Measurements from ENCODE around the gene SOCS1.
A peak's percentile ranks its signal among the peaks of the same experiment; 100 is the strongest.
"Not testable (repeated sequence)": the region's sequence is repeated elsewhere in the genome, so short reads cannot be mapped to it uniquely, and the experiment has no call there.

Gene SOCS1

DNA sequence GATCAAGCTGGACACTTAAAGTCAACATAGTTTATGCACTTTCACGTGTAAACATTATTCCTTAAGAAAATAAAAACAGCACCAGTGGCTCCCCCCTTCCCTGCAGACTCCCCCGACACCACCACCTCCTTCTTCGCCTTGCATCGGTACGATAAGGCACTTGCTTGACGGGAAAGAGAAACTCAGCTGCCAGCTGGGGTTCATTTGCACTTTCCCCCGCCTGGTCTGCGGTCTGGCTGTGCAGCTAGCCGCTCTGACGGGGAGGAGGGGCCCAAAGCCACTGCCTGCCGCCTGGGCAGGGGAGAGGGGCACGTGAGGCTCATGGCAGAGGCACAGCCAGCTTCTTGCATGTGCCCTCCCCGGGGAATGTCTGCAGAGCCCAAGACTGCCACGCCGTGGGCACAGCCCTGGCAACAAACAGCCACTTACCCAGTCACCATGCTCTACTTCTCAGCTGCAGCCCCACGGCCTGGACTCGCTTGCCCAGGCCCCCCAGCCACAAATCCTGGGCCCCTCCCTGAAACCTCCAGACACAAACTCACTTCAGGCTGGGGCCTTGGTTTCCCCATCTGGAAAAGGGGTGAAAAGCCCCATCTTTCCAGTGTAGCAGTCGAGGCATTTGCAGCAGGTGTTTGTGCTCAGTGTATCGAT, 41.6 kb upstream of the SOCS1 start:
- H3K36me3 ChIP-seq (ENCODE audit: control insufficient read depth in 5 of 5, insufficient read depth in 5 of 5, low read length in 5 of 5), result no peaks in the 10 kb centered on the region
- H3K9ac ChIP-seq (ENCODE audit: low read length in 5 of 5), result peak overlapping the region in 1 of 5 donors; percentile 53
- H3K9me3 ChIP-seq (ENCODE audit: control insufficient read depth in 5 of 5, low read length in 5 of 5), result no peaks in the 10 kb centered on the region
- peaks cover 2 to 23% (median 17%) of the 10 kb centered on the region in 5 donors for H3K4me1 ChIP-seq (ENCODE audit: control insufficient read depth in 5 of 5, insufficient read depth in 5 of 5, low read length in 5 of 5)
- H3K4me3 ChIP-seq (ENCODE audit: low read depth in 1 of 5, low read length in 5 of 5), result peak overlapping the region; percentile 32 to 56 (median 37)
- no peaks in the 10 kb centered on the region for H3K27me3 ChIP-seq (ENCODE audit: control insufficient read depth in 5 of 5, insufficient read depth in 4 of 5, low read length in 5 of 5)
- no peak overlapping the region for H3K27ac ChIP-seq (ENCODE audit: low read depth, low read length)

DNA sequence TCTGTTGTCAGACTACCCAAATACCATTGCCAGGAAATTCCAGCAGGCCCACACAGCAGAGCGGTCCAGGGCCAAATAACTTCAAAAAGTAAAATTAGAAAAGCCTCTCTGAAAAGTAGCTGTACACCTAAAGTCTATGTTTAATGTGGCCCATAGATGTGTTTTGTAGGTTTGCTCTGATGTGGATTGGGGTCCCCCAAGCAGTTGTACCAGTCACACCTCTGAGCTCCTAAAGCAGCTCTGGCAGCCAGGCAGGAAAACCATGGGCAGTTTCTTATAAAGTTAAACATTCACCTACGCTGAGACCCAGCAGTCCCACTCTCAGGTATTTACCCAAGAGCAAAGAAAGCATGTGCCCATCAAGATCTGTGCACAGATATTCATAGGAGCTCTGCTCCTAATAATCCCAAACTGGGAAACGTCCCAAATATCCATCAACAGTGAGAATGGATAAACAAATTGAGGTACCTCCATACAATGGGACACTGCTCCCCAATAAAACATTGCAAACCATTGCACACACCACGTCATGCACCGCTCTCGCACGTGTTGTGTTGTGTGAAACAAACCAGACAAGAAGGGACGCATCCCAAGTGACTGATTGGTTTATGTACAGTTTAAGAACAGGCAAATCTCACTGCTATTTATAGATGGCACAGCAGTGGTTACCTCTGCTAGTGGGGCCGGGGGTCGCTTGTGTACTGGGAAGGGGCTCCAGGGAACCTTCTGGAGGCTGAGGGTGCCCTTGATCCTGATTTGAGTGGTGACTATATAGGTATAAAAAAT, 40.9 kb upstream of the SOCS1 start:
- no peaks in the 10 kb centered on the region for H3K9me3 ChIP-seq (ENCODE audit: control insufficient read depth in 5 of 5, low read length in 5 of 5)
- H3K4me3 ChIP-seq (ENCODE audit: low read depth in 1 of 5, low read length in 5 of 5), result peak overlapping the region in 4 of 5 donors; percentile 32 to 56 (median 43)
- H3K9ac ChIP-seq (ENCODE audit: low read length in 5 of 5), result peak overlapping the region in 1 of 5 donors; percentile 53
- peaks cover 2 to 23% (median 17%) of the 10 kb centered on the region in 5 donors for H3K4me1 ChIP-seq (ENCODE audit: control insufficient read depth in 5 of 5, insufficient read depth in 5 of 5, low read length in 5 of 5)
- H3K27ac ChIP-seq (ENCODE audit: low read depth, low read length), result no peak overlapping the region
- no peaks in the 10 kb centered on the region for H3K27me3 ChIP-seq (ENCODE audit: control insufficient read depth in 5 of 5, insufficient read depth in 4 of 5, low read length in 5 of 5)
- no peaks in the 10 kb centered on the region for H3K36me3 ChIP-seq (ENCODE audit: control insufficient read depth in 5 of 5, insufficient read depth in 5 of 5, low read length in 5 of 5)

DNA sequence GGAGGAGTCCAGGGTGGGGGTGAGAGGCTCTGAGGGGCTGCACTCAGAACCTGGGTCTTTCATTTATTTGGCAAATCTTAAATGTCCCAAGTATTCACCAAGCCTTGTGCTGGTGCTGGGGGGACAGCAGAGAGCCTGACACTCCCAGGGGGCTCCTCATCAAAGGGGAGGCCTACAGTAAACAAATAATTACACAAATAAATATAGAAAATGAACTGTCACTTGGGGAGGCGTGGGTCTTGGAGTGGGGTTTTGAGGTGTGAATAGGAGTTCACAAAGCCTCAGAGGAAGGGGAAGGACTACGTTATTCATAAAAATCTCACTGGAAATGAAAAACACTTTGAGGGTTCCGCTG, 40.3 kb upstream of the SOCS1 start:
- no peaks in the 10 kb centered on the region for H3K9me3 ChIP-seq (ENCODE audit: control insufficient read depth in 5 of 5, low read length in 5 of 5)
- no peak overlapping the region for H3K27ac ChIP-seq (ENCODE audit: low read depth, low read length)
- H3K4me1 ChIP-seq (ENCODE audit: control insufficient read depth in 5 of 5, insufficient read depth in 5 of 5, low read length in 5 of 5), result peaks cover 2 to 23% (median 17%) of the 10 kb centered on the region in 5 donors
- no peak overlapping the region for H3K4me3 ChIP-seq (ENCODE audit: low read depth in 1 of 5, low read length in 5 of 5)
- no peaks in the 10 kb centered on the region for H3K27me3 ChIP-seq (ENCODE audit: control insufficient read depth in 5 of 5, insufficient read depth in 4 of 5, low read length in 5 of 5)
- H3K9ac ChIP-seq (ENCODE audit: low read length in 5 of 5), result no peak overlapping the region
- no peaks in the 10 kb centered on the region for H3K36me3 ChIP-seq (ENCODE audit: control insufficient read depth in 5 of 5, insufficient read depth in 5 of 5, low read length in 5 of 5)

DNA sequence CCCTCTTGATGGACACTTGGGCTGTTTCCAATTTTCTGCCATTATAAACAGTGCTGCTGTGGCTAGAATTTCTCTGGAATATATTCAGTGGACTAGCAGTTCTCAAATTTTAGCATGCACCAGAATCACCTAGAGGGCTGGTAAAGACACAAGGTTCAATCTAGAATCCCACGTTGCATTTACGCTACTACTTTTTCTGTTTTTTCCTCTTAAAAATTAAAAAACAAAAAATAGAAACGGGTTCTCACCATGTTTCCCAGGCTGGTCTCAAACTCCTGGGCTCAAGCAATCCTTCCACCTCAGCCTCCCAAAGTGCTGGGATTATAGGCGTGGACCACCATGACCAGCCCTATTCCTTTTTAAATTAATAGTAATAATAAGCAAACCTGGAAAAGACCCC, 39.7 kb upstream of the SOCS1 start:
- Histone ChIP-seq H3K27ac (ENCODE audit: low read depth, low read length) (no peak overlapping the region), H3K36me3 (ENCODE audit: control insufficient read depth in 5 of 5, insufficient read depth in 5 of 5, low read length in 5 of 5) (no peaks in the 10 kb centered on the region), H3K9me3 (ENCODE audit: control insufficient read depth in 5 of 5, low read length in 5 of 5) (no peaks in the 10 kb centered on the region), H3K4me1 (ENCODE audit: control insufficient read depth in 5 of 5, insufficient read depth in 5 of 5, low read length in 5 of 5) (peaks cover 2 to 23% (median 17%) of the 10 kb centered on the region in 5 donors), H3K27me3 (ENCODE audit: control insufficient read depth in 5 of 5, insufficient read depth in 4 of 5, low read length in 5 of 5) (no peaks in the 10 kb centered on the region), H3K9ac (ENCODE audit: low read length in 5 of 5) (no peak overlapping the region), H3K4me3 (ENCODE audit: low read depth in 1 of 5, low read length in 5 of 5) (no peak overlapping the region)

DNA sequence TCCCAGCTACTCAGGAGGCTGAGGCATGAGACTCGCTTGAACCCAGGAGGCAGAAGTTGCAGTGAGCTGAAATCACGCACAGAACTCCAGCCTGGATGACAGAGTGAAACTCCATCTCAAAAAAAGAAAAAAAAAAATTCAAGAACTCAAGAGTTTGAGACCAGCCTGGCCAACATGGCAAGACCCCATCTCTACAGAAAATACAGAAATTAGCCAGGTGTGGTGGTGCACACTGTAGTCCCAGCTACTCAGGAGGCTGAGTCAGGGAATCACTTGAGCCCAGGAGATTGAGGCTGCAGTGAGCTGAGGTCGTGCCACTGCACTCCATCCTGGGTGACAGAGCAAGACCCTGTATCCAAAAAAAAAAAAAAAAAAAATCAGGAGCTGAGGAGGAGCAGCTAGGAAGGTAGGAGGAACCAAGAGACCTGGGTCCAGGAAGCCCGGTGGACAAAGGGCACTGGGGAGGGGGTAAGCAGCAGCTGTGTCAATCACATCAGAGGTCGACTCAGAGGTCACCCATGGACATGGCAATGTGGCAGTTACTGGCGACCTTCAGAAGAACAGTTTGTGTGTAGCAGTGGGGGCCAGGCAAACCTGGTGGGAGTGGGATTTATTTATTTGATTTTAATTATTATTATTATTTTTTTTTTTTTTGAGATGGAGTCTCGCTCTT, 36.2 kb upstream of the SOCS1 start:
- H3K27me3 ChIP-seq (ENCODE audit: control insufficient read depth in 5 of 5, insufficient read depth in 4 of 5, low read length in 5 of 5), result peaks cover 0 to 7% (median 0%) of the 10 kb centered on the region in 5 donors
- H3K36me3 ChIP-seq (ENCODE audit: control insufficient read depth in 5 of 5, insufficient read depth in 5 of 5, low read length in 5 of 5), result no peaks in the 10 kb centered on the region
- no peaks in the 10 kb centered on the region for H3K9me3 ChIP-seq (ENCODE audit: control insufficient read depth in 5 of 5, low read length in 5 of 5)
- no peak overlapping the region for H3K4me3 ChIP-seq (ENCODE audit: low read depth in 1 of 5, low read length in 5 of 5)
- H3K4me1 ChIP-seq (ENCODE audit: control insufficient read depth in 5 of 5, insufficient read depth in 5 of 5, low read length in 5 of 5), result peaks cover 2 to 6% (median 5%) of the 10 kb centered on the region in 5 donors
- H3K27ac ChIP-seq (ENCODE audit: low read depth, low read length), result no peak overlapping the region
- no peak overlapping the region for H3K9ac ChIP-seq (ENCODE audit: low read length in 5 of 5)

DNA sequence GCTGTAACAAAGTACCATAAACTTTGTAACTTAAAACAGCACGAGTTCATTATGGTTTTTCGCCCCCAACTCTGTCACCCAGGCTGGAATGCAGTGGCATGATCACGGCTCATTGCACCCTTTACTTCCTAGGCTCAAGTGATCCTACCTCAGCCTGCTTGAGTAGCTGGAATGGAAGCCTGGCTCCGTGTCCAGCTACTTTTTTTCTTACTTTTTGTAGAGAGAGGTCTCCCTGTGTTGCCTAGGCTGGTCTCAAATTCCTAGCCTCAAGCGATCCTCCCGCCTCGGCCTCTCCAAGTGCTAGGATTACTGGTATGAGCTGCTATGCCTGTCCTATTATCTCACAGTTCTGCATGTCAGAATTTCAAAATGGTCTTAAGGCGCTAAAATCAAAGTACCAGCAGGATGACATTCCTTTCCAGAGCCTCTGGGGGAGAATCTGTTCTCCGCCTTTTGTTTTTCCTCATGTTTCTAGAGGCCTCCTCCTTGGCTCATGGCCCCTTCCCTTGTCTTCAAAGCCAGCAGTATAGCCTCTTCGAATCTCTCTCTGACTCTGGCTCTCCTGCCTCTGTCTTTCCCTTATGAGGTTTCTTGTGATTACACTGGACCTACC, 35.2 kb upstream of the SOCS1 start:
- H3K36me3 ChIP-seq (ENCODE audit: control insufficient read depth in 5 of 5, insufficient read depth in 5 of 5, low read length in 5 of 5), result no peaks in the 10 kb centered on the region
- H3K27ac ChIP-seq (ENCODE audit: low read depth, low read length), result no peak overlapping the region
- no peaks in the 10 kb centered on the region for H3K4me1 ChIP-seq (ENCODE audit: control insufficient read depth in 5 of 5, insufficient read depth in 5 of 5, low read length in 5 of 5)
- H3K27me3 ChIP-seq (ENCODE audit: control insufficient read depth in 5 of 5, insufficient read depth in 4 of 5, low read length in 5 of 5), result peaks cover 0 to 7% (median 0%) of the 10 kb centered on the region in 5 donors
- no peak overlapping the region for H3K4me3 ChIP-seq (ENCODE audit: low read depth in 1 of 5, low read length in 5 of 5)
- no peaks in the 10 kb centered on the region for H3K9me3 ChIP-seq (ENCODE audit: control insufficient read depth in 5 of 5, low read length in 5 of 5)
- no peak overlapping the region for H3K9ac ChIP-seq (ENCODE audit: low read length in 5 of 5)

DNA sequence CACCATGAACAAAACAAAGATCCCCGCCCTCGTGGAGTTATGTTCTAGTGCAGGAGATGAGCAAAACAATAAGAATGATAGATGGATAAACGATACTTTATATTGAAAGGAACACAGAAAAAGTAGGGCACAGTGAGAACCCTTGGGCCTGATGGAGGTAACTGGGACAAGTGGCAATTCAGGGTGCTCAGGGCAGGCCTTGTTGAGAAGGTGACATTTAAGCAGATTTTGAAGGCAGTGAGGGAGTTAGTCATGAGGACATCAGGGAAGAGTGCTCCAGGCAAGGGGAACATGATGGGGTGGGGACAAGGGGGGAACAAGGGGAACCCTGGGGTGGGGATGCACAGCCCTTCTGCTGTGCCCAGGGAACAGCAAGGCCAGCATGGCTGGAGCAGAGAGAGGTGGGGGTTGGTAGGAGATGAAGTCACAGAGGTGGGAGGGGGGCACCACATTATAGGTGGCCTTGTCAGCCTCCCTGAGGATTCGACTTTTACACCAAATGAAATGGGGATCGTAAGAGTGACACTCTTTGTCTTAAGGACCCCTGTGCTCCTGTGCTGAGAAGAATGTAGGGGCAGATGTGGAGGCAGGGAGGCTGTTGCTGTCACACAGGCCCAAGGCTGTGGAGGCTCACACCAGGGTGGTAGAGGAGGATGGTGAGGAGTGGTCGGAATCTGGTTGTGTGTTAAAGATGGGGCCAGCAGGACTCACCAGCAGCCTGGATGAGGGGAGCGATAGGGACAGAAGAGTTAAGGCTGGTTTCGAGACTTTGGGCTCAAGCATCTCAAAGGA, 34.3 kb upstream of the SOCS1 start:
- H3K36me3 ChIP-seq (ENCODE audit: control insufficient read depth in 5 of 5, insufficient read depth in 5 of 5, low read length in 5 of 5), result no peaks in the 10 kb centered on the region
- no peak overlapping the region for H3K27ac ChIP-seq (ENCODE audit: low read depth, low read length)
- peaks cover 0 to 7% (median 0%) of the 10 kb centered on the region in 5 donors for H3K27me3 ChIP-seq (ENCODE audit: control insufficient read depth in 5 of 5, insufficient read depth in 4 of 5, low read length in 5 of 5)
- no peak overlapping the region for H3K4me3 ChIP-seq (ENCODE audit: low read depth in 1 of 5, low read length in 5 of 5)
- H3K4me1 ChIP-seq (ENCODE audit: control insufficient read depth in 5 of 5, insufficient read depth in 5 of 5, low read length in 5 of 5), result no peaks in the 10 kb centered on the region
- H3K9me3 ChIP-seq (ENCODE audit: control insufficient read depth in 5 of 5, low read length in 5 of 5), result no peaks in the 10 kb centered on the region
- no peak overlapping the region for H3K9ac ChIP-seq (ENCODE audit: low read length in 5 of 5)

DNA sequence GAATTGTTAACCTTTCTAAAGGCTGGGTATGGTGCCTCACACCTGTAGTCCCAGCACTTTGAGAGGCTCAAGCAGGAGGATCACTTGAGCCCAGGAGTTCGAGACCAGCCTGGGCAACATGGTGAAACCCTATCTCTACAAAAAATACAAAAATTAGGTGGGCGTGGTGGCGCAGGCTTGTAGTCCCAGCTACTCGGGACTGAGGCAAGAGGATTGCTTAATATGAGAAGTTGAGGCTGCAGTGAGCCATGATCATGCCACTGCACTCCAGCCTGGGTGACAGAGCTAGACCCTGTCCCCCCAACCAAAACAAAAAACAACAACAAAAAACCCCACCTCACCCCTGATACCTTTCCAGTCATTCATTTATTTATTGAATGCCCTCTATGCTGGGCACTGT, 33.7 kb upstream of the SOCS1 start:
- not testable (repeated sequence) for H3K27ac ChIP-seq (ENCODE audit: low read depth, low read length); H3K4me1 ChIP-seq (ENCODE audit: control insufficient read depth in 5 of 5, insufficient read depth in 5 of 5, low read length in 5 of 5); H3K4me3 ChIP-seq (ENCODE audit: low read depth in 1 of 5, low read length in 5 of 5); H3K27me3 ChIP-seq (ENCODE audit: control insufficient read depth in 5 of 5, insufficient read depth in 4 of 5, low read length in 5 of 5); H3K9me3 ChIP-seq (ENCODE audit: control insufficient read depth in 5 of 5, low read length in 5 of 5); H3K36me3 ChIP-seq (ENCODE audit: control insufficient read depth in 5 of 5, insufficient read depth in 5 of 5, low read length in 5 of 5); H3K9ac ChIP-seq (ENCODE audit: low read length in 5 of 5)

DNA sequence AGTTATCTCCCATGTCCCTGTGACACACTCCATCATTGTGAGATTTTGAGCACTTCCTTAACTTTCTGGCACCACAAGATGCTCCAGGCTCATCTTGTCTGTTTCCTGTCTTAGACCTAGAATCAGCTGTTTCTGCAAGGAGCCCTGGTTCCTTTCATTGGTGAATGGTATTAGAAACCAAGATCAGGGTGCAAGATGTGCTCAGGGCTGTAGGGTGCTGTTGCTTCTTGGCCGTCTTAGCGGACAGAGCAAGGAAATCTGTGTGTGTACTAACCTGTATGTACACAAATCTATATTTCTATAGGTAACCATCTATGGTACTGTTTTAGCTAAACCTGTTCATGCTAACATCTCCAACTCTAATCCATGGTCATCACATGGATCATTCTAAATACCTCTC, 33.2 kb upstream of the SOCS1 start:
- Histone ChIP-seq H3K4me3 (ENCODE audit: low read depth in 1 of 5, low read length in 5 of 5) (no peak overlapping the region), H3K9ac (ENCODE audit: low read length in 5 of 5) (no peak overlapping the region), H3K36me3 (ENCODE audit: control insufficient read depth in 5 of 5, insufficient read depth in 5 of 5, low read length in 5 of 5) (no peaks in the 10 kb centered on the region), H3K4me1 (ENCODE audit: control insufficient read depth in 5 of 5, insufficient read depth in 5 of 5, low read length in 5 of 5) (no peaks in the 10 kb centered on the region), H3K27me3 (ENCODE audit: control insufficient read depth in 5 of 5, insufficient read depth in 4 of 5, low read length in 5 of 5) (peaks cover 0 to 7% (median 0%) of the 10 kb centered on the region in 5 donors), H3K27ac (ENCODE audit: low read depth, low read length) (no peak overlapping the region), H3K9me3 (ENCODE audit: control insufficient read depth in 5 of 5, low read length in 5 of 5) (no peaks in the 10 kb centered on the region)

Data from subcutaneous abdominal adipose tissue (tissue), 5 donors.